AG08395 (cell line): ENCODE measurements around the gene PCDHGA12.
"Not testable (repeated sequence)": the region's sequence is repeated elsewhere in the genome, so short reads cannot be mapped to it uniquely, and the experiment has no call there.

Experiments used
- DNase-seq: peaks from one replicate; pipeline ENCODE4 v3.0.0; 2012; ENCODE audit warnings: mixed read lengths, low spot score

The PCDHGA12 gene

GRCh38 chr5:141430332-141431113, at the start of gene PCDHGA12:
Gene PCDHGA12 (plus strand): TSS chr5:141430507. CDS start chr5:141430760, 253 bp downstream.
- DNase-seq: peak; percentile 84

- peak; percentile 42 for DNase-seq
Observed at GRCh38 chr5:141382469-141383294, 47.6 kb upstream of the PCDHGA12 start, which contains the start of gene PCDHGA7. Gene PCDHGA7 (plus strand): TSS chr5:141382742. CDS start chr5:141382900, 158 bp downstream.

GRCh38 chr5:141383345-141383744, 47.0 kb upstream of the PCDHGA12 start:
- DNase-seq: no peak

- no peak for DNase-seq
Observed at GRCh38 chr5:141384471-141385267, 45.6 kb upstream of the PCDHGA12 start.

- peak; percentile 29 for DNase-seq
Observed at GRCh38 chr5:141387557-141388311, 42.6 kb upstream of the PCDHGA12 start, which contains the start of gene PCDHGB4. Gene PCDHGB4 (plus strand): TSS chr5:141387698. CDS start chr5:141387885, 187 bp downstream.

GRCh38 chr5:141388661-141389060, 41.6 kb upstream of the PCDHGA12 start:
- DNase-seq: no peak

GRCh38 chr5:141389153-141390042, 40.9 kb upstream of the PCDHGA12 start:
- no peak for DNase-seq

GRCh38 chr5:141392429-141393198, 37.7 kb upstream of the PCDHGA12 start, which contains the start of gene PCDHGA8:
Gene PCDHGA8 (plus strand): TSS chr5:141392633. CDS start chr5:141392814, 181 bp downstream.
- no peak for DNase-seq

GRCh38 chr5:141393267-141393666, 37.0 kb upstream of the PCDHGA12 start:
- no peak for DNase-seq

- DNase-seq: not testable (repeated sequence)
Observed at GRCh38 chr5:141394401-141395187, 35.7 kb upstream of the PCDHGA12 start.

- DNase-seq: peak; percentile 62
Observed at GRCh38 chr5:141397756-141398551, 32.4 kb upstream of the PCDHGA12 start, which contains the start of gene PCDHGB5. Gene PCDHGB5 (plus strand): TSS chr5:141397947. CDS start chr5:141398128, 181 bp downstream.

GRCh38 chr5:141398608-141399007, 31.7 kb upstream of the PCDHGA12 start:
- DNase-seq: no peak

GRCh38 chr5:141399555-141400258, 30.6 kb upstream of the PCDHGA12 start:
- DNase-seq: no peak

- DNase-seq: peak; percentile 31
Observed at GRCh38 chr5:141402553-141403243, 27.6 kb upstream of the PCDHGA12 start, which contains the start of gene PCDHGA9. Gene PCDHGA9 (plus strand): TSS chr5:141402778. CDS start chr5:141402953, 175 bp downstream.

GRCh38 chr5:141403387-141403786, 26.9 kb upstream of the PCDHGA12 start:
- no peak for DNase-seq
